ENCODE measurements around the gene MSN. TPM values are rescaled to one million over a fixed set of nuclear protein-coding genes. Genes with fewer than 3 reads are reported as not detected.
"Not testable (repeated sequence)": the region's sequence is repeated elsewhere in the genome, so short reads cannot be mapped to it uniquely, and the experiment has no call there.

MSN gene
- 352 TPM in 2 replicates for total RNA-seq

DNA sequence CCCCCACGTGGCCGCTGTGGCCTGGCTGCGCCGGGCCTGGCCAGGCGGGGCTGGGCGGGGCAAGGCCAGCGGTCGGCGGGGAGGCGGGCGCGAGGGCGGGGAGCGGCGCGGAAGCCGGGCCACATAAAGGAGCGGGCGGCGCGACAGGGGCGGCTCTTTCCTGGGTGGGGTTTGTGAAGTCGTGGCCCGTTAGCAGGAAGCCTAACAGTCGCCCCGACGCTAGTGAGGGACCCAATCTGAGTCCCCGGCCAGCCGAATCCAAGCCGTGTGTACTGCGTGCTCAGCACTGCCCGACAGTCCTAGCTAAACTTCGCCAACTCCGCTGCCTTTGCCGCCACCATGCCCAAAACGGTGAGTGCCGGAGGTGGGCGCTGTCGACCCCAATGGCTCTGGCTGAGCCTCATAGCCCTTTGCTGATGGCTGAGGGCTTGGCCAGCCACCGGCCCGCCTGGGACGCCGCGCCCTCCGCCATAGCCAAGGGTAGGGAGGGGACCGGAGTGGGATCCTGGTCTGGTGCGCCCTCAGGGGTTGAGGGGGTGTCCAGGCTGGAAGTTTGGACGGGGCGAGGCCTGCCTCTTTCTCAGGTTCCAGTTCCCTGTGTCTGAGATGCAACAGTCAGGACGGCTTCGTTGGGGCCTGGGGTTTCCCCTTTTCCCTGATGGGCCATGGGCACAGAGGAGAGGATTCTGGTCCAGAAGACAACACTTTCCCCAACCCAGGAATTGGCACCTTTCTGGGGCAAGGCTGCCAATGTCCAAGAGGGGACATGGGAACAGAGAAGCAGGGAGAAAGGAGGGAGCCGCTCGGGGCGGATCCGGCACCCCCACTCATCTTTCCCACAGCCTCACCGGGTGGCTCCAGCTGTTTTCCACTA, at the start of gene MSN:
Gene MSN, plus strand, starts transcription at position 152 of the 874 bp plus-strand sequence. Its CDS starts 188 bp downstream, at position 340.
- Mint-ChIP-seq H3K27ac (peak within 1 kb of the TSS; percentile 89), H3K27me3 (no peaks in the 10 kb centered on the region), H3K9me3 (no peaks in the 10 kb centered on the region), H3K4me3 (peak within 1 kb of the TSS; percentile 93), H3K36me3 (ENCODE audit: low read depth) (peaks cover 34% of the 10 kb centered on the region), H3K4me1 (peaks cover 46% of the 10 kb centered on the region)
- ChIA-PET POLR2A (interaction anchor here (0.7 to 3.6 kb wide), 17 partner anchors 8 to 318 kb away, joined by 3 to 26 read pairs (median 5); no protein-coding TSS in a partner anchor), CTCF (no interaction called here)
- ATAC-seq (ENCODE audit: low read depth) (peak; percentile 79), DNase-seq (peak; percentile 63)
- TF ChIP-seq, protein P1, sequence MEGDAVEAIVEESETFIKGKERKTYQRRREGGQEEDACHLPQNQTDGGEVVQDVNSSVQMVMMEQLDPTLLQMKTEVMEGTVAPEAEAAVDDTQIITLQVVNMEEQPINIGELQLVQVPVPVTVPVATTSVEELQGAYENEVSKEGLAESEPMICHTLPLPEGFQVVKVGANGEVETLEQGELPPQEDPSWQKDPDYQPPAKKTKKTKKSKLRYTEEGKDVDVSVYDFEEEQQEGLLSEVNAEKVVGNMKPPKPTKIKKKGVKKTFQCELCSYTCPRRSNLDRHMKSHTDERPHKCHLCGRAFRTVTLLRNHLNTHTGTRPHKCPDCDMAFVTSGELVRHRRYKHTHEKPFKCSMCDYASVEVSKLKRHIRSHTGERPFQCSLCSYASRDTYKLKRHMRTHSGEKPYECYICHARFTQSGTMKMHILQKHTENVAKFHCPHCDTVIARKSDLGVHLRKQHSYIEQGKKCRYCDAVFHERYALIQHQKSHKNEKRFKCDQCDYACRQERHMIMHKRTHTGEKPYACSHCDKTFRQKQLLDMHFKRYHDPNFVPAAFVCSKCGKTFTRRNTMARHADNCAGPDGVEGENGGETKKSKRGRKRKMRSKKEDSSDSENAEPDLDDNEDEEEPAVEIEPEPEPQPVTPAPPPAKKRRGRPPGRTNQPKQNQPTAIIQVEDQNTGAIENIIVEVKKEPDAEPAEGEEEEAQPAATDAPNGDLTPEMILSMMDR (IDR thresholded peaks at IDR 0.05) = no peak
- intact Hi-C loops (cut with micrococcal nuclease) = loop anchor here (1.0 to 5.0 kb wide), 8 partner anchors 19 to 1460 kb away; partner anchors contain the start of gene AMER1

GRCh38 chrX:65620096-65620705, 47.3 kb upstream of the MSN start:
- CTCF ChIA-PET; H3K27me3 Mint-ChIP-seq; H3K9me3 Mint-ChIP-seq; intact Hi-C loops (cut with micrococcal nuclease); H3K4me1 Mint-ChIP-seq; H3K27ac Mint-ChIP-seq; H3K36me3 Mint-ChIP-seq (ENCODE audit: low read depth); H3K4me3 Mint-ChIP-seq; DNase-seq; POLR2A ChIA-PET; ATAC-seq (ENCODE audit: low read depth): not testable (repeated sequence)

DNA sequence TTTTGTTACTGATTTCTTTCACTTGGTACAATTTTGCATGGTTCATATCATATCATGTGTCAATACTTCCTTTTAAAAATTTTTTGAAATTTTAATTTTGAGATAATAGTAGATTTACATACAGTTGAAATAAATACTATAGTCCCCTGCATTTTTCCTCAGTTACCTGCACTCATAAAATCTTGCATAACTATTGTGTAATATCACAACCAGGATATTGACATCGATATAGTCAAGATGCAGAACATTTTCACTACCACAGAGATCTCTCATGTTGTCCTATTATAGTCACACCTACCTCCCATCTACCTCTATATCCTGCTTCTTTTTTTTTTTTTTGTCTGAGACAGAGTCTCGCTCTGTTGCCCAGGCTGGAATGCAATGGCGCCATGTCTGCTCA, 36.7 kb upstream of the MSN start:
- Mint-ChIP-seq H3K4me1 (no peaks in the 10 kb centered on the region), H3K36me3 (ENCODE audit: low read depth) (no peaks in the 10 kb centered on the region), H3K27ac (no peak overlapping the region), H3K4me3 (no peak overlapping the region), H3K9me3 (peaks cover 3% of the 10 kb centered on the region), H3K27me3 (no peaks in the 10 kb centered on the region)
- ChIA-PET CTCF (no interaction called here), POLR2A (no interaction called here)
- no peak for ATAC-seq (ENCODE audit: low read depth)
- intact Hi-C loops (cut with micrococcal nuclease) = no loop called here
- DNase-seq = no peak
- TF ChIP-seq, protein P1 (IDR thresholded peaks at IDR 0.05) = no peak

GRCh38 chrX:65633826-65634225, 33.6 kb upstream of the MSN start:
- ATAC-seq (ENCODE audit: low read depth) (no peak), DNase-seq (no peak)
- no peaks in the 10 kb centered on the region for H3K4me1 Mint-ChIP-seq
- no peak overlapping the region for H3K4me3 Mint-ChIP-seq
- intact Hi-C loops (cut with micrococcal nuclease) = no loop called here
- ChIA-PET POLR2A (no interaction called here), CTCF (no interaction called here)
- no peaks in the 10 kb centered on the region for H3K9me3 Mint-ChIP-seq
- TF ChIP-seq, protein P1 (IDR thresholded peaks at IDR 0.05) = no peak
- H3K27ac Mint-ChIP-seq = no peak overlapping the region
- H3K27me3 Mint-ChIP-seq = no peaks in the 10 kb centered on the region
- H3K36me3 Mint-ChIP-seq (ENCODE audit: low read depth) = no peaks in the 10 kb centered on the region

- no peaks in the 10 kb centered on the region for H3K4me1 Mint-ChIP-seq
- H3K4me3 Mint-ChIP-seq = no peak overlapping the region
- no peaks in the 10 kb centered on the region for H3K9me3 Mint-ChIP-seq
- H3K27ac Mint-ChIP-seq = no peak overlapping the region
- no peaks in the 10 kb centered on the region for H3K36me3 Mint-ChIP-seq (ENCODE audit: low read depth)
- ATAC-seq (ENCODE audit: low read depth) (no peak), DNase-seq (no peak)
- intact Hi-C loops (cut with micrococcal nuclease) = no loop called here
- TF ChIP-seq, protein P1 (IDR thresholded peaks at IDR 0.05) = no peak
- ChIA-PET POLR2A (no interaction called here), CTCF (no interaction called here)
- H3K27me3 Mint-ChIP-seq = no peaks in the 10 kb centered on the region
Observed at GRCh38 chrX:65634732-65635131, 32.7 kb upstream of the MSN start.
